ENCODE data around the gene HCFC2. TPM values are rescaled to one million over a fixed set of nuclear protein-coding genes. Genes with fewer than 3 reads are reported as not detected.
"Not testable (repeated sequence)": the region's sequence is repeated elsewhere in the genome, so short reads cannot be mapped to it uniquely, and the experiment has no call there.

HCFC2 gene
- 10 to 100 TPM; 20.2 to 33.5 (median 30.6) TPM for total RNA-seq

DNA sequence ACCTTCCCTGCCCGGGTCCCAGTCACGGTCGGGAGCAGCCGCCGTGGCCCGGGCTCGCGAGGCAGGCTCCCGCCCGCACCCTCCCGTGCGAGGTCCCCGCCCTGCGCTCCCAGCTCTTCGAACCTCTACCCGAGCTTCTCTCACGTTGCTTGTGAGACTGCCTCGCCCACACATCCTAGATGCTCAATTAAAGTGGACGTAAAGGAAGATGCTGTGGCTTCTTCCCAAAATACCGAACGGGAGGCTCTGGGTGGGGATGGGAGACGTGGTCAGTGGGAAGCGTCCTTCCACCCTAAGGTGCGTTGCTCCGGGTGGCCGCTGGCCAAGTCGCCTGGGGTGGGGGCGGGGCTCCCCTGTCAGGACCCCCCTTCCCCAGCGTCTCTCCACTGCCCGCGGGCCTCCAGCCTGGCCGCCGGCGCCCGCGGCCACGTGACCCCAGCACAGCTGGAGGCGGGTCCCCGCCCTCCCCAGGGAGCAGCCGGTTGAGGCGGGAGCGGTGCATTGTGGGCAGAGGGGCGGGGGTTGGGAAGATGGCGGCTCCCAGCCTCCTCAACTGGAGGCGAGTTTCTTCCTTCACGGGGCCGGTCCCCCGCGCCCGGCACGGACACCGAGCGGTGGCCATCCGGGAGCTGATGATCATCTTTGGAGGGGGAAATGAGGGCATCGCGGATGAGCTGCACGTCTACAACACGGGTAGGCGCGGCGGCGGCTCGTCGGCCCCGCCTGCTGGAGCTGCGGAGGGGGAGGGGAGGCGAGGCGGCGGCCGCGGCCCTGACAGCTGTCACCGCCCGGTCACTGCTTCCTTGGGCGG, at the start of gene HCFC2:
Gene HCFC2, plus strand, starts transcription at position 501 of the 811 bp plus-strand sequence. Its CDS starts 30 bp downstream, at position 531.
- Histone ChIP-seq H3K27me3 (no peaks in the 10 kb centered on the region), H3K4me3 (peak within 1 kb of the TSS; percentile 81 to 95 (median 88)), H3K27ac (peak within 1 kb of the TSS; percentile 75 to 91 (median 86)), H3K9me3 (no peaks in the 10 kb centered on the region), H3K4me1 (peaks cover 0 to 44% (median 8%) of the 10 kb centered on the region in 4 donors), H3K36me3 (peaks cover 0 to 17% (median 0%) of the 10 kb centered on the region in 3 donors)
- peak; percentile 85 to 89 for DNase-seq (ENCODE audit: low spot score in 2 of 2)
- 0 to 1% methylated on average over 26 to 38 of the region's 74 CpGs for WGBS, 2 donors
- TF ChIP-seq EP300 (IDR thresholded peaks at IDR 0.05) (peak; percentile 53 to 94), POLR2A (IDR thresholded peaks at IDR 0.05) (peak; percentile 74 to 87)
- TF ChIP-seq, protein P1, sequence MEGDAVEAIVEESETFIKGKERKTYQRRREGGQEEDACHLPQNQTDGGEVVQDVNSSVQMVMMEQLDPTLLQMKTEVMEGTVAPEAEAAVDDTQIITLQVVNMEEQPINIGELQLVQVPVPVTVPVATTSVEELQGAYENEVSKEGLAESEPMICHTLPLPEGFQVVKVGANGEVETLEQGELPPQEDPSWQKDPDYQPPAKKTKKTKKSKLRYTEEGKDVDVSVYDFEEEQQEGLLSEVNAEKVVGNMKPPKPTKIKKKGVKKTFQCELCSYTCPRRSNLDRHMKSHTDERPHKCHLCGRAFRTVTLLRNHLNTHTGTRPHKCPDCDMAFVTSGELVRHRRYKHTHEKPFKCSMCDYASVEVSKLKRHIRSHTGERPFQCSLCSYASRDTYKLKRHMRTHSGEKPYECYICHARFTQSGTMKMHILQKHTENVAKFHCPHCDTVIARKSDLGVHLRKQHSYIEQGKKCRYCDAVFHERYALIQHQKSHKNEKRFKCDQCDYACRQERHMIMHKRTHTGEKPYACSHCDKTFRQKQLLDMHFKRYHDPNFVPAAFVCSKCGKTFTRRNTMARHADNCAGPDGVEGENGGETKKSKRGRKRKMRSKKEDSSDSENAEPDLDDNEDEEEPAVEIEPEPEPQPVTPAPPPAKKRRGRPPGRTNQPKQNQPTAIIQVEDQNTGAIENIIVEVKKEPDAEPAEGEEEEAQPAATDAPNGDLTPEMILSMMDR (IDR thresholded peaks at IDR 0.05), result peak in 1 of 5 experiments; percentile 39

DNA sequence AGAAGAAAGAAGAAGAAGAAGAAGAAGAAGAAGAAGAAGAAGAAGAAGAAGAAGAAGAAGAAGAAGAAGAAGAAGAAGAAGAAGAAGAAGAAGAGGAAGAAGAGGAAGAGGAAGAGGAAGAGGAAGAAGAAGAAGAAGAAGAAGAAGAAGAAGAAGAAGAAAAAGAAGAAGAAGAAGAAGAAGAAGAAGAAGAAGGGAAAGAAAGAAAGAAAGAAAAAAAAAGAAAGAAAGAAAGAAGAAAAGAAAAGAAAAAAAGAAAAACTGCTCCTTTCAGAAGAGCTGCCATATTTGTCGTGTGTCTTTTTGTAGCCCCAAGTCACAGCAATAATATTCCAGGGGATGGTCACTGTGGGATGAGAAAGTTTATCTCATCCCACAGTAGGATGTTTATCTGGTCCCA, 42.5 kb upstream of the HCFC2 start:
- 88 to 89% methylated on average over 1 of the region's 1 CpG for WGBS, 2 donors
- not testable (repeated sequence) for DNase-seq (ENCODE audit: low spot score in 2 of 2); H3K9me3 ChIP-seq

DNA sequence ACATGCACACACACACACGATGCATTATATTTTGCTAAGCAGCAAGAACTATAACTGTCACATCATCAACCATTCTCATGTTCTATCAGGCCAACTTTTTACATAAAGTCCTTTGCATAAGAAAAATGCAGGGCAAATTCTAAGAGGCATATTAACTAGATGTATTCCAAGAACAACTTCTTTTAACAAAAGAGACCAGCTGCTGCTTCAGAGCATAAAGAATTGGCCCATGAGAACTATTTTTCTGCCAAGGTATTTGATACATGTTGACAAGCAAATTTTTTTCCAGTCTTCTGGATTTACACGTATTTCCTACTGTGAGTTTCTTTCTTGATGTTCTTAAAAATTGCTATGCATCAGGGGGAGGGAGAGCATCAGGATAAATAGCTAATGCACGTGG, 41.5 kb upstream of the HCFC2 start:
- no peak overlapping the region for H3K4me3 ChIP-seq
- peaks cover 0 to 13% (median 0%) of the 10 kb centered on the region in 3 donors for H3K36me3 ChIP-seq
- no peaks in the 10 kb centered on the region for H3K27me3 ChIP-seq
- no peaks in the 10 kb centered on the region for H3K4me1 ChIP-seq
- H3K27ac ChIP-seq, result no peak overlapping the region
- DNase-seq (ENCODE audit: low spot score in 2 of 2), result no peak
- 54 to 63% methylated on average over 3 of the region's 3 CpGs for WGBS, 2 donors
- H3K9me3 ChIP-seq, result peaks cover 0 to 9% (median 2%) of the 10 kb centered on the region in 4 donors
- TF ChIP-seq EP300 (IDR thresholded peaks at IDR 0.05), result no peak
- TF ChIP-seq, protein P1 (IDR thresholded peaks at IDR 0.05), result no peak
- TF ChIP-seq POLR2A (IDR thresholded peaks at IDR 0.05), result no peak

More for the DNA sequence above, 42.5 kb upstream of the HCFC2 start:
- H3K4me1 ChIP-seq, H3K27ac ChIP-seq, H3K27me3 ChIP-seq, H3K4me3 ChIP-seq: not testable (repeated sequence)
- peaks cover 0 to 14% (median 0%) of the 10 kb centered on the region in 3 donors for H3K36me3 ChIP-seq

DNA sequence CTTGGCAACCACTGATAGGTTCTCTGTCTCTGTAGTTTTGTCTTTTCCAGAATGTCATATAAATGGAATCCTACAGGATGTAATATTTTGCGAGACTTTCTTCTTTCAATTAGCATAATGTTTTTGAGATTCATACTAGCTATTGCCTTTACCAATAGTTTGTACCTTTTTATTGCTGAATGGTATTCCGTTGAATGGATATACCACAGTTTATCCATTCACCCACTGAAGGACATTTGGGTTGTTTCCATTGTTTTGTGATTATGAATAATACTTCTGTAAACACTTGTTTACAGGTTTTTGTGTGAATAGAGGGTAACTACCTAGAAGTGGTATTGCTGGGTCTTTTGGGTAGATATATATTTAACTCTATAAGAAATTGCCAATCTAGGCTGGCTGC, 40.6 kb upstream of the HCFC2 start:
- no peak overlapping the region for H3K27ac ChIP-seq
- no peak overlapping the region for H3K4me3 ChIP-seq
- peaks cover 0 to 9% (median 2%) of the 10 kb centered on the region in 4 donors for H3K9me3 ChIP-seq
- no peak for DNase-seq (ENCODE audit: low spot score in 2 of 2)
- WGBS, 2 donors, result 66 to 98% methylated on average over 2 of the region's 2 CpGs
- peaks cover 0 to 10% (median 0%) of the 10 kb centered on the region in 3 donors for H3K36me3 ChIP-seq
- H3K27me3 ChIP-seq, result no peaks in the 10 kb centered on the region
- no peaks in the 10 kb centered on the region for H3K4me1 ChIP-seq
- TF ChIP-seq EP300 (IDR thresholded peaks at IDR 0.05), result no peak
- TF ChIP-seq POLR2A (IDR thresholded peaks at IDR 0.05), result no peak
- TF ChIP-seq, protein P1 (IDR thresholded peaks at IDR 0.05), result no peak

DNA sequence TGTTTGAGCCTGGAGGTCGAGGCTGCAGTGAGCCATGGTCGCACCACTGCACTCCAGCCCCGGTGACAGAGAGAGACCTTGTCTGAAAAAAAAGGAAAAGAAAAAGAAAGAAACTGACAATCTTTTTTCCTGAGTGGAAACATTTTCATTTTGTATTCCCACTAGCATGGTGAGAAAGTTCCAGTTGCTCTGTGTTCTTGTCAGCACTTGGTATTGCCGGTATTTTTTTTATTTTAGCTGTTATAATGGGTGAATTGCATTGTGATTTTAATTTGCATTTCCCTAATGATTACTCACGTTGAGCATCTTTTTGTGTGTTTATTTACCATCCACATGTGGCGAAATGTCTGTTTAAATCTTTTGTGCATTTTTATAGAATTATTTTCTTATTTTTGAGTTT, 40.0 kb upstream of the HCFC2 start:
- no peak overlapping the region for H3K4me3 ChIP-seq
- 90 to 93% methylated on average over 6 of the region's 6 CpGs for WGBS, 2 donors
- H3K27ac ChIP-seq, result no peak overlapping the region
- H3K36me3 ChIP-seq, result peaks cover 0 to 10% (median 0%) of the 10 kb centered on the region in 3 donors
- no peaks in the 10 kb centered on the region for H3K4me1 ChIP-seq
- TF ChIP-seq POLR2A (IDR thresholded peaks at IDR 0.05) (no peak), EP300 (IDR thresholded peaks at IDR 0.05) (no peak)
- TF ChIP-seq, protein P1 (IDR thresholded peaks at IDR 0.05), result no peak
- H3K27me3 ChIP-seq, result no peaks in the 10 kb centered on the region
- peaks cover 0 to 9% (median 2%) of the 10 kb centered on the region in 4 donors for H3K9me3 ChIP-seq
- no peak for DNase-seq (ENCODE audit: low spot score in 2 of 2)

Measured in tibial nerve (tissue), 4 donors.